HG02840 (cell line): ENCODE measurements around the gene SGPL1.

ENCODE experiments used
- ATAC-seq: cut with Tn5 transposase; IDR thresholded peaks from one replicate; pipeline ENCODE4 v1.9.1; 2021; ENCODE audit warnings: mild to moderate bottlenecking, moderate library complexity, moderate number of reproducible peaks; ENCODE audit not compliant: unreplicated experiment, low FRiP score

Gene SGPL1

GRCh38 chr10:70780370-70780760, 35.4 kb upstream of the SGPL1 start:
- no peak for ATAC-seq

- ATAC-seq: no peak
Measured at GRCh38 chr10:70780772-70781171, 35.0 kb upstream of the SGPL1 start.

- no peak for ATAC-seq
Measured at GRCh38 chr10:70781461-70782051, 34.2 kb upstream of the SGPL1 start.

GRCh38 chr10:70782086-70782745, 33.5 kb upstream of the SGPL1 start:
- ATAC-seq: no peak

GRCh38 chr10:70782746-70783680, 32.7 kb upstream of the SGPL1 start:
- no peak for ATAC-seq

GRCh38 chr10:70784016-70784415, 31.7 kb upstream of the SGPL1 start:
- no peak for ATAC-seq

- ATAC-seq: no peak
Measured at GRCh38 chr10:70784471-70784870, 31.3 kb upstream of the SGPL1 start.

- ATAC-seq: no peak
Measured at GRCh38 chr10:70785190-70785589, 30.6 kb upstream of the SGPL1 start, which contains the start of gene TBATA. Gene TBATA, minus strand, starts transcription at chr10:70785377. Its CDS starts 1,998 bp downstream, at chr10:70783379.

- no peak for ATAC-seq
Measured at GRCh38 chr10:70786799-70787415, 28.8 kb upstream of the SGPL1 start.

- no peak for ATAC-seq
Measured at GRCh38 chr10:70791386-70792039, 24.2 kb upstream of the SGPL1 start.

GRCh38 chr10:70795613-70796012, 20.1 kb upstream of the SGPL1 start:
- no peak for ATAC-seq

GRCh38 chr10:70797840-70798239, 17.9 kb upstream of the SGPL1 start:
- ATAC-seq: no peak

GRCh38 chr10:70799124-70799523, 16.6 kb upstream of the SGPL1 start:
- ATAC-seq: no peak

- no peak for ATAC-seq
Measured at GRCh38 chr10:70801854-70802253, 13.9 kb upstream of the SGPL1 start.

GRCh38 chr10:70803775-70804420, 11.8 kb upstream of the SGPL1 start:
- no peak for ATAC-seq

GRCh38 chr10:70804421-70804808, 11.3 kb upstream of the SGPL1 start:
- ATAC-seq: no peak

- no peak for ATAC-seq
Measured at GRCh38 chr10:70805619-70806215, 10.0 kb upstream of the SGPL1 start.

- no peak for ATAC-seq
Measured at GRCh38 chr10:70806841-70807240, 8.9 kb upstream of the SGPL1 start.

GRCh38 chr10:70807556-70807955, 8.2 kb upstream of the SGPL1 start:
- no peak for ATAC-seq
